ENCODE measurements around the gene CPA1.

The CPA1 gene

GRCh38 chr7:130362251-130362816 is 18.0 kb upstream of the CPA1 start:
- DNase-seq (ENCODE audit: low read depth in 1 of 2, low spot score in 1 of 2), result no peak
- H3K27ac ChIP-seq (replicated peaks), result no peak overlapping the region
- TF ChIP-seq, protein P1, sequence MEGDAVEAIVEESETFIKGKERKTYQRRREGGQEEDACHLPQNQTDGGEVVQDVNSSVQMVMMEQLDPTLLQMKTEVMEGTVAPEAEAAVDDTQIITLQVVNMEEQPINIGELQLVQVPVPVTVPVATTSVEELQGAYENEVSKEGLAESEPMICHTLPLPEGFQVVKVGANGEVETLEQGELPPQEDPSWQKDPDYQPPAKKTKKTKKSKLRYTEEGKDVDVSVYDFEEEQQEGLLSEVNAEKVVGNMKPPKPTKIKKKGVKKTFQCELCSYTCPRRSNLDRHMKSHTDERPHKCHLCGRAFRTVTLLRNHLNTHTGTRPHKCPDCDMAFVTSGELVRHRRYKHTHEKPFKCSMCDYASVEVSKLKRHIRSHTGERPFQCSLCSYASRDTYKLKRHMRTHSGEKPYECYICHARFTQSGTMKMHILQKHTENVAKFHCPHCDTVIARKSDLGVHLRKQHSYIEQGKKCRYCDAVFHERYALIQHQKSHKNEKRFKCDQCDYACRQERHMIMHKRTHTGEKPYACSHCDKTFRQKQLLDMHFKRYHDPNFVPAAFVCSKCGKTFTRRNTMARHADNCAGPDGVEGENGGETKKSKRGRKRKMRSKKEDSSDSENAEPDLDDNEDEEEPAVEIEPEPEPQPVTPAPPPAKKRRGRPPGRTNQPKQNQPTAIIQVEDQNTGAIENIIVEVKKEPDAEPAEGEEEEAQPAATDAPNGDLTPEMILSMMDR (IDR thresholded peaks at IDR 0.05; ENCODE audit: insufficient read depth, low read length), result no peak
- TF ChIP-seq, protein P2, sequence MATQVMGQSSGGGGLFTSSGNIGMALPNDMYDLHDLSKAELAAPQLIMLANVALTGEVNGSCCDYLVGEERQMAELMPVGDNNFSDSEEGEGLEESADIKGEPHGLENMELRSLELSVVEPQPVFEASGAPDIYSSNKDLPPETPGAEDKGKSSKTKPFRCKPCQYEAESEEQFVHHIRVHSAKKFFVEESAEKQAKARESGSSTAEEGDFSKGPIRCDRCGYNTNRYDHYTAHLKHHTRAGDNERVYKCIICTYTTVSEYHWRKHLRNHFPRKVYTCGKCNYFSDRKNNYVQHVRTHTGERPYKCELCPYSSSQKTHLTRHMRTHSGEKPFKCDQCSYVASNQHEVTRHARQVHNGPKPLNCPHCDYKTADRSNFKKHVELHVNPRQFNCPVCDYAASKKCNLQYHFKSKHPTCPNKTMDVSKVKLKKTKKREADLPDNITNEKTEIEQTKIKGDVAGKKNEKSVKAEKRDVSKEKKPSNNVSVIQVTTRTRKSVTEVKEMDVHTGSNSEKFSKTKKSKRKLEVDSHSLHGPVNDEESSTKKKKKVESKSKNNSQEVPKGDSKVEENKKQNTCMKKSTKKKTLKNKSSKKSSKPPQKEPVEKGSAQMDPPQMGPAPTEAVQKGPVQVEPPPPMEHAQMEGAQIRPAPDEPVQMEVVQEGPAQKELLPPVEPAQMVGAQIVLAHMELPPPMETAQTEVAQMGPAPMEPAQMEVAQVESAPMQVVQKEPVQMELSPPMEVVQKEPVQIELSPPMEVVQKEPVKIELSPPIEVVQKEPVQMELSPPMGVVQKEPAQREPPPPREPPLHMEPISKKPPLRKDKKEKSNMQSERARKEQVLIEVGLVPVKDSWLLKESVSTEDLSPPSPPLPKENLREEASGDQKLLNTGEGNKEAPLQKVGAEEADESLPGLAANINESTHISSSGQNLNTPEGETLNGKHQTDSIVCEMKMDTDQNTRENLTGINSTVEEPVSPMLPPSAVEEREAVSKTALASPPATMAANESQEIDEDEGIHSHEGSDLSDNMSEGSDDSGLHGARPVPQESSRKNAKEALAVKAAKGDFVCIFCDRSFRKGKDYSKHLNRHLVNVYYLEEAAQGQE (IDR thresholded peaks at IDR 0.05; ENCODE audit: insufficient replicate concordance, low read depth), result no peak
- TF ChIP-seq SPI1 (IDR thresholded peaks at IDR 0.05; ENCODE audit: borderline replicate concordance, low read depth) (no peak), GABPA (IDR thresholded peaks at IDR 0.05; ENCODE audit: low read depth) (no peak), POLR2AphosphoS5 (IDR thresholded peaks at IDR 0.05; ENCODE audit: low read depth) (no peak)
- no peak overlapping the region for H3K4me3 ChIP-seq (replicated peaks; ENCODE audit: insufficient read depth, low read length)
- H3K27me3 ChIP-seq (ENCODE audit: insufficient read depth, poor library complexity, severe bottlenecking), result no peaks in the 10 kb centered on the region

DNA sequence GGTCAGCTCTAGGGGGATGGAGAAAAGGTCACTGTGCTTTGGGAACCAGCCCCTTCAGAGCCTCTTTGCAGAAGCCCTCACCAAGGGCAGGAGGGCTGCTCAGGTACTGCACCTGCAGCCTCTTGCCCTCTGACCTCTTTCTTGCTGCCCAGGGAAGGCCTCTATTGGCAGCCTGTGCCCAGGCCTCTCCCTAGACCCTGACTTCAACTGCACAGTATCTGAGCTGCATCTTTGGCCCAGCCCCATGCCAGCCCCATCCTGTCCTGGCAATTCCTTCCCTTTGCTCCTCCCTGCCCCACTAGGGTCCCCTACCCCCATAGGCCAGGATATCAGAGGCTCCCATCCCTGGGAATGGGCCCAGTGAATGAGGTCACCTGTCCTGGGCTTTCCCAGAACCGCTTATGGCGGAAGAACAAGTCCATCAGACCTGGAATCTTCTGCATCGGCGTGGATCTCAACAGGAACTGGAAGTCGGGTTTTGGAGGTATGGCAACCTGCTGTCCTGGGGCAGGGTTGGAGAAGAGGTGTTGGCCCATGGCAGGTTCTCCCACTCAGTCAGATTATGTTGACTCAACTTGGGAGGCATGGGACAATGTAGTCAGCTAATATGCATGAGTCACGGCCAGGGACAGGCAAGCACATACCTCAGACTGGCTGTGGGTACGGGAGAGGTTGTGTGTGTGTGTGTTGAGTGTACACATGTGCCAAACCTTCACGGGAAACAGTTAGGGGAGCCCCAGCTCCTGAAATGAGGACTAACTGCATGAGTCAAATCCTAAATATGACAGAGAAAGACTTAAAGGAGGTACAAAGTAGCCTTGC is 17.1 kb upstream of the CPA1 start:
- Histone ChIP-seq H3K4me3 (replicated peaks; ENCODE audit: insufficient read depth, low read length) (no peak overlapping the region), H3K27ac (replicated peaks) (no peak overlapping the region), H3K27me3 (ENCODE audit: insufficient read depth, poor library complexity, severe bottlenecking) (no peaks in the 10 kb centered on the region)
- TF ChIP-seq, protein P2 (IDR thresholded peaks at IDR 0.05; ENCODE audit: insufficient replicate concordance, low read depth), result no peak
- no peak for TF ChIP-seq SPI1 (IDR thresholded peaks at IDR 0.05; ENCODE audit: borderline replicate concordance, low read depth)
- TF ChIP-seq, protein P1 (IDR thresholded peaks at IDR 0.05; ENCODE audit: insufficient read depth, low read length), result no peak
- no peak for TF ChIP-seq GABPA (IDR thresholded peaks at IDR 0.05; ENCODE audit: low read depth)
- no peak for TF ChIP-seq POLR2AphosphoS5 (IDR thresholded peaks at IDR 0.05; ENCODE audit: low read depth)
- DNase-seq (ENCODE audit: low read depth in 1 of 2, low spot score in 1 of 2), result no peak

DNA sequence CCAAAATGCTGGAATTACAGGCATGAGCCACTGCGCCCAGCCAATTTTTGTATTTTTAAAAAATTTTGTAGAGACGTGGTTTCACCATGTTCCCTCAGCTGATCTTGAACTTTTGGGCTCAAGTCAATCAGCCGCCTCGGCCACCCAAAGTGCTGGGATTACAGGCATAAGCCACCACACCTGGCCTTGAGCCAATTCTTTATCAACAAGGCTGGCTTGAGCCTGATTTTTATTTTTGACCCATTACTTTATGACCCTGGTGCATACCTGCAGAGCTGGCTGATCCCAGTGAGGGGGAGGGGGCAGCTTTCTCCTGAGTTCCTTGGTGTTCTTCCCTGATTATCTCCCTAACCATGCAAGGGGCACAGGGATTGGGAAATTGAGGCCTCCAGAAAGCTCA is 15.8 kb upstream of the CPA1 start:
- no peak overlapping the region for H3K4me3 ChIP-seq (replicated peaks; ENCODE audit: insufficient read depth, low read length)

More for the DNA sequence above, 15.8 kb upstream of the CPA1 start:
- DNase-seq (ENCODE audit: low read depth in 1 of 2, low spot score in 1 of 2), result no peak
- TF ChIP-seq, protein P2 (IDR thresholded peaks at IDR 0.05; ENCODE audit: insufficient replicate concordance, low read depth), result no peak
- TF ChIP-seq, protein P1 (IDR thresholded peaks at IDR 0.05; ENCODE audit: insufficient read depth, low read length), result no peak
- TF ChIP-seq GABPA (IDR thresholded peaks at IDR 0.05; ENCODE audit: low read depth) (no peak), POLR2AphosphoS5 (IDR thresholded peaks at IDR 0.05; ENCODE audit: low read depth) (no peak), SPI1 (IDR thresholded peaks at IDR 0.05; ENCODE audit: borderline replicate concordance, low read depth) (no peak)
- Histone ChIP-seq H3K27me3 (ENCODE audit: insufficient read depth, poor library complexity, severe bottlenecking) (no peaks in the 10 kb centered on the region), H3K27ac (replicated peaks) (no peak overlapping the region)

Measured in HL-60 (cell line).